ENCODE measurements around the gene NPLOC4.

GRCh38 chr17:81589612-81590011, 47.3 kb downstream of the NPLOC4 start:
- TF ChIP-seq EZH2 (IDR thresholded peaks at IDR 0.05; ENCODE audit: borderline replicate concordance, insufficient read depth, low read depth, low read length, poor library complexity, severe bottlenecking) (no peak), CTCF (IDR thresholded peaks at IDR 0.05) (no peak)
